Mammary epithelial cell (primary cell): ENCODE data around the gene ZBTB20.

Source experiments
- EZH2 ChIP-seq: IDR thresholded peaks from 2 replicates; pipeline ENCODE4 v1.6.1; 2012; ENCODE audit warnings: low read length, inconsistent platforms, borderline replicate concordance
- TF ChIP-seq, protein P1 (sequence below), 2 donors: IDR thresholded peaks in 1 of 2; conservative IDR thresholded peaks in 1 of 2; 2 replicates each; pipeline ENCODE4 v1.5.1; 2011 to 2012; ENCODE audit warnings: inconsistent platforms in 2 of 2, low read length in 2 of 2, mild to moderate bottlenecking in 2 of 2, control low read depth in 1 of 2, low read depth in 1 of 2; ENCODE audit not compliant: insufficient read depth in 1 of 2; ENCODE audit errors: extremely low read depth in 1 of 2

GRCh38 chr3:114732353-114732752 is 414.7 kb downstream of the ZBTB20 start:
- TF ChIP-seq, protein P1, sequence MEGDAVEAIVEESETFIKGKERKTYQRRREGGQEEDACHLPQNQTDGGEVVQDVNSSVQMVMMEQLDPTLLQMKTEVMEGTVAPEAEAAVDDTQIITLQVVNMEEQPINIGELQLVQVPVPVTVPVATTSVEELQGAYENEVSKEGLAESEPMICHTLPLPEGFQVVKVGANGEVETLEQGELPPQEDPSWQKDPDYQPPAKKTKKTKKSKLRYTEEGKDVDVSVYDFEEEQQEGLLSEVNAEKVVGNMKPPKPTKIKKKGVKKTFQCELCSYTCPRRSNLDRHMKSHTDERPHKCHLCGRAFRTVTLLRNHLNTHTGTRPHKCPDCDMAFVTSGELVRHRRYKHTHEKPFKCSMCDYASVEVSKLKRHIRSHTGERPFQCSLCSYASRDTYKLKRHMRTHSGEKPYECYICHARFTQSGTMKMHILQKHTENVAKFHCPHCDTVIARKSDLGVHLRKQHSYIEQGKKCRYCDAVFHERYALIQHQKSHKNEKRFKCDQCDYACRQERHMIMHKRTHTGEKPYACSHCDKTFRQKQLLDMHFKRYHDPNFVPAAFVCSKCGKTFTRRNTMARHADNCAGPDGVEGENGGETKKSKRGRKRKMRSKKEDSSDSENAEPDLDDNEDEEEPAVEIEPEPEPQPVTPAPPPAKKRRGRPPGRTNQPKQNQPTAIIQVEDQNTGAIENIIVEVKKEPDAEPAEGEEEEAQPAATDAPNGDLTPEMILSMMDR (conservative IDR thresholded peaks at IDR 0.05 in 1 of 2, IDR thresholded peaks at IDR 0.05 in 1 of 2; ENCODE audit: extremely low read depth in 1 of 2, insufficient read depth in 1 of 2, low read depth in 1 of 2, low read length in 2 of 2), result no peak
- no peak for TF ChIP-seq EZH2
